WTC11 (cell line): Measurements from ENCODE around the gene LZIC. TPM values are rescaled to one million over a fixed set of nuclear protein-coding genes. Genes with fewer than 3 reads are reported as not detected.

Source experiments
- ATAC-seq: fragments of 200-7000 bp; cut with Tn5 transposase; 2 replicates; pipeline ENCODE4 v1.10.0; 2021; ENCODE audit warnings: mild to moderate bottlenecking, moderate library complexity
- CTCF ChIA-PET: fragments of 300-600 bp; sonication (Branson Sonifier 250); formaldehyde crosslinking; loops from one replicate; lab custom pipeline; 2021; ENCODE audit warnings: antibody characterized with exemption; lab: Charles Lee
- POLR2A ChIA-PET: fragments of 350-600 bp; sonication (Branson Sonifier 250); formaldehyde crosslinking; loops from one replicate; lab custom pipeline; 2021; ENCODE audit warnings: antibody characterized with exemption; lab: Charles Lee
- DNase-seq: peaks from one replicate; pipeline ENCODE4 v3.0.0; 2021; ENCODE audit warnings: low spot score
- H3K27ac Mint-ChIP-seq: 2 replicates; pipeline ENCODE4 v1.8.0; 2021; ENCODE audit warnings: mixed read lengths
- H3K27me3 Mint-ChIP-seq: 2 replicates; pipeline ENCODE4 v1.8.0; 2021; ENCODE audit warnings: low read depth, mild to moderate bottlenecking, moderate library complexity, mixed read lengths
- H3K36me3 Mint-ChIP-seq: 2 replicates; pipeline ENCODE4 v1.8.0; 2021; ENCODE audit warnings: mixed read lengths
- H3K4me1 Mint-ChIP-seq: 2 replicates; pipeline ENCODE4 v1.8.0; 2022; ENCODE audit warnings: mixed read lengths
- H3K4me3 Mint-ChIP-seq: 2 replicates; pipeline ENCODE4 v1.8.0; 2021; ENCODE audit warnings: mild to moderate bottlenecking, moderate library complexity, mixed read lengths
- H3K9me3 Mint-ChIP-seq: 2 replicates; pipeline ENCODE4 v1.8.0; 2021; ENCODE audit warnings: mixed read lengths
- CREB1 ChIP-seq: sonication (generic); formaldehyde crosslinking; IDR thresholded peaks from 2 replicates; pipeline ENCODE4 v1.8.0; 2023; ENCODE audit warnings: mild to moderate bottlenecking, missing genetic modification reagents
- E2F4 ChIP-seq: sonication (generic); formaldehyde crosslinking; IDR thresholded peaks from 2 replicates; pipeline ENCODE4 v1.8.1; 2022; ENCODE audit warnings: low read depth, mild to moderate bottlenecking, moderate library complexity, missing genetic modification reagents, borderline replicate concordance
- ESRRA ChIP-seq: sonication (generic); formaldehyde crosslinking; IDR thresholded peaks from 2 replicates; pipeline ENCODE4 v1.8.1; 2022; ENCODE audit warnings: mild to moderate bottlenecking, missing genetic modification reagents, borderline replicate concordance
- GRHL2 ChIP-seq: fragments of 250-450 bp; sonication (Bioruptor Pico); IDR thresholded peaks from 2 replicates; pipeline ENCODE4 v1.8.0; 2022; ENCODE audit warnings: mild to moderate bottlenecking, moderate library complexity; ENCODE audit not compliant: insufficient replicate concordance, severe bottlenecking
- IRF2 ChIP-seq: sonication (generic); formaldehyde crosslinking; IDR thresholded peaks from 2 replicates; pipeline ENCODE4 v1.8.0; 2022; ENCODE audit warnings: low read depth, missing genetic modification reagents, borderline replicate concordance
- JUN ChIP-seq: sonication (generic); formaldehyde crosslinking; IDR thresholded peaks from 2 replicates; pipeline ENCODE4 v1.8.0; 2023; ENCODE audit warnings: mild to moderate bottlenecking, missing genetic modification reagents
- KAT7 ChIP-seq: sonication (generic); formaldehyde crosslinking; IDR thresholded peaks from 2 replicates; pipeline ENCODE4 v1.8.1; 2023; ENCODE audit warnings: missing genetic modification reagents, mild to moderate bottlenecking, borderline replicate concordance
- NR1H2 ChIP-seq: sonication (generic); formaldehyde crosslinking; IDR thresholded peaks from 2 replicates; pipeline ENCODE4 v1.9.0; 2021; ENCODE audit warnings: mild to moderate bottlenecking, moderate library complexity, missing genetic modification reagents
- NR3C1 ChIP-seq: sonication (generic); formaldehyde crosslinking; conservative IDR thresholded peaks from 2 replicates; pipeline ENCODE4 v1.8.1; 2023; ENCODE audit warnings: low read depth, mild to moderate bottlenecking, missing genetic modification reagents
- PRDM15 ChIP-seq: sonication (generic); formaldehyde crosslinking; IDR thresholded peaks from 2 replicates; pipeline ENCODE4 v1.8.0; 2022; ENCODE audit warnings: missing genetic modification reagents
- RORB ChIP-seq: fragments of 250-450 bp; sonication (Bioruptor Pico); IDR thresholded peaks from 2 replicates; pipeline ENCODE4 v1.9.0; 2021; ENCODE audit warnings: mild to moderate bottlenecking
- SMAD3 ChIP-seq: sonication (generic); formaldehyde crosslinking; IDR thresholded peaks from 2 replicates; pipeline ENCODE4 v1.8.0; 2022; ENCODE audit warnings: missing genetic modification reagents, mild to moderate bottlenecking, borderline replicate concordance
- TCF7 ChIP-seq: sonication (generic); formaldehyde crosslinking; IDR thresholded peaks from 2 replicates; pipeline ENCODE4 v1.8.0; 2022; ENCODE audit warnings: mild to moderate bottlenecking, low read depth, missing genetic modification reagents, moderate library complexity
- TEAD4 ChIP-seq: sonication (generic); formaldehyde crosslinking; IDR thresholded peaks from 2 replicates; pipeline ENCODE4 v1.8.0; 2022; ENCODE audit warnings: mild to moderate bottlenecking, missing genetic modification reagents
- USF1 ChIP-seq: sonication (generic); formaldehyde crosslinking; IDR thresholded peaks from 2 replicates; pipeline ENCODE4 v1.8.0; 2022; ENCODE audit warnings: mild to moderate bottlenecking, missing genetic modification reagents
- ZNF232 ChIP-seq: sonication (generic); formaldehyde crosslinking; IDR thresholded peaks from 2 replicates; pipeline ENCODE4 v1.8.0; 2022; ENCODE audit warnings: mild to moderate bottlenecking, missing genetic modification reagents
- ZNF281 ChIP-seq: sonication (generic); formaldehyde crosslinking; IDR thresholded peaks from 2 replicates; pipeline ENCODE4 v1.8.0; 2023; ENCODE audit warnings: mild to moderate bottlenecking, missing genetic modification reagents
- ZNF671 ChIP-seq: fragments of 250-450 bp; sonication (Bioruptor Pico); IDR thresholded peaks from 2 replicates; pipeline ENCODE4 v1.8.0; 2021; ENCODE audit warnings: mild to moderate bottlenecking
- total RNA-seq: library from RNA; stranded (reverse); gene quantifications from 3 replicates; pipeline ENCODE4 v1.2.3, GENCODE V29; 2021
- TF ChIP-seq, protein P1 (sequence below): sonication (generic); formaldehyde crosslinking; IDR thresholded peaks from 2 replicates; pipeline ENCODE4 v1.8.1; 2022; ENCODE audit warnings: mild to moderate bottlenecking, missing genetic modification reagents, moderate library complexity, borderline replicate concordance
- TF ChIP-seq, protein P2 (sequence below): fragments of 250-450 bp; sonication (Bioruptor Pico); IDR thresholded peaks from 2 replicates; pipeline ENCODE4 v2.1.2; 2022; ENCODE audit warnings: mild to moderate bottlenecking, moderate library complexity
- TF ChIP-seq, protein P3 (sequence below): sonication (generic); formaldehyde crosslinking; IDR thresholded peaks from 2 replicates; pipeline ENCODE4 v1.8.1; 2022; ENCODE audit warnings: low read depth, missing genetic modification reagents, borderline replicate concordance

The LZIC gene
- total RNA-seq, 1 experiment from 2014 or later = 16.9 TPM

DNA sequence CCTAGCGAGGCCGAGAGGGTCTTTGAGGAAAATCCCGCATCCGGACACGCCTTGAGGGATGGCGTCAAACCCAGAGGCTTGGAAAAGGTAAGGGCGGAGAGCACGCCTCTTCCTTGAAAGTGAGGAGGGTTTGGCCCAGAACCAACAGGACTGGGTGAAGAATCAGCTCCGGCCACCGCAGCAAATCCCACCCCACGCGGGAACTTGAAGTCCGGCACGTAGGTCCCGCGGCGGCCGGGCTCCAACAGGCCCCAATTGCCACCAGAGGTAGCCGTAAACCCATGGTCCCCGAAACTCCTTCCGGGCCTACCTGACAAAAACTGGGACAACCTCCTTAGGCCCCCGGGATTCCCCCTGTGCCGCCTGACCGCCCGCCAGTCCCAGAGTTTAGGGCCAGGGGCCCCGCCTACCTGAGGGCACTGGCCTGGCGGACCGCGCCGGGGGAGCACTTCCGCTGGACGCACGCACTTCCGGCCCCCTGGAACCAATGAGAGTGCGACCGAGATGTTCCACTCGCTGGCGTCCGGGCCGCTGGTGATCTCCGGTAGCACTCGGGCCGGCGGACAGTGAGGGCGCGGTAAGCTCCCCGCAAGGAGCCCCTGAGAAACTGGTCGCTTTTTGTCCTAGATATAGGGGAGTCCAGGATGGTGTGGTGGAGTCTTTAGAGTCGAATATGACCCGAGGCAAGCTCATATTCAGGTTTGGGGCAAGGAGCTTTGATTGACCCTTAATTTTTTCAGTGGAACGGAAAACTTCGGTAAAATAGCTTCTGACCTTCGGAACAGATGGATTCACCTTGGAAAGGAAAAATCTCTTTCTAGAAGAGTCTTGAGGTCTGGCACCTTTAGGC lies at the start of gene LZIC, which contains the start of gene NMNAT1 (continued):
- TF ChIP-seq RORB (CRISPR knock-in tag) = no peak
- no peak for TF ChIP-seq GRHL2 (CRISPR knock-in tag)
- TF ChIP-seq NR1H2 (CRISPR knock-in tag) = no peak
- TF ChIP-seq, protein P1, sequence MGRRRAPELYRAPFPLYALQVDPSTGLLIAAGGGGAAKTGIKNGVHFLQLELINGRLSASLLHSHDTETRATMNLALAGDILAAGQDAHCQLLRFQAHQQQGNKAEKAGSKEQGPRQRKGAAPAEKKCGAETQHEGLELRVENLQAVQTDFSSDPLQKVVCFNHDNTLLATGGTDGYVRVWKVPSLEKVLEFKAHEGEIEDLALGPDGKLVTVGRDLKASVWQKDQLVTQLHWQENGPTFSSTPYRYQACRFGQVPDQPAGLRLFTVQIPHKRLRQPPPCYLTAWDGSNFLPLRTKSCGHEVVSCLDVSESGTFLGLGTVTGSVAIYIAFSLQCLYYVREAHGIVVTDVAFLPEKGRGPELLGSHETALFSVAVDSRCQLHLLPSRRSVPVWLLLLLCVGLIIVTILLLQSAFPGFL = no peak
- peak; percentile 77; the same call in 1 of the 2 replicates for TF ChIP-seq CREB1
- TF ChIP-seq IRF2 (CRISPR knock-in tag) = no peak

GRCh38 chr1:9992910-9993309 lies 49.7 kb upstream of the LZIC start:
- POLR2A ChIA-PET = no interaction called here
- Mint-ChIP-seq H3K9me3 (no peaks in the 10 kb centered on the region), H3K27me3 (peaks cover 37% of the 10 kb centered on the region), H3K4me3 (no peak overlapping the region), H3K4me1 (peaks cover 4% of the 10 kb centered on the region; the same call in 1 of the 2 replicates), H3K36me3 (no peaks in the 10 kb centered on the region), H3K27ac (no peak overlapping the region)
- ATAC-seq = no peak
- CTCF ChIA-PET = no interaction called here
- no peak for DNase-seq
- TF ChIP-seq TCF7 (CRISPR knock-in tag) (no peak), ZNF671 (no peak), ZNF232 (CRISPR knock-in tag) (no peak), JUN (no peak), SMAD3 (CRISPR knock-in tag) (no peak), PRDM15 (CRISPR knock-in tag) (no peak), USF1 (CRISPR knock-in tag) (no peak), ESRRA (CRISPR knock-in tag) (no peak), KAT7 (CRISPR knock-in tag) (no peak), E2F4 (CRISPR knock-in tag) (no peak), TEAD4 (CRISPR knock-in tag) (no peak), NR3C1 (no peak), ZNF281 (CRISPR knock-in tag) (no peak)
- TF ChIP-seq, protein P2, sequence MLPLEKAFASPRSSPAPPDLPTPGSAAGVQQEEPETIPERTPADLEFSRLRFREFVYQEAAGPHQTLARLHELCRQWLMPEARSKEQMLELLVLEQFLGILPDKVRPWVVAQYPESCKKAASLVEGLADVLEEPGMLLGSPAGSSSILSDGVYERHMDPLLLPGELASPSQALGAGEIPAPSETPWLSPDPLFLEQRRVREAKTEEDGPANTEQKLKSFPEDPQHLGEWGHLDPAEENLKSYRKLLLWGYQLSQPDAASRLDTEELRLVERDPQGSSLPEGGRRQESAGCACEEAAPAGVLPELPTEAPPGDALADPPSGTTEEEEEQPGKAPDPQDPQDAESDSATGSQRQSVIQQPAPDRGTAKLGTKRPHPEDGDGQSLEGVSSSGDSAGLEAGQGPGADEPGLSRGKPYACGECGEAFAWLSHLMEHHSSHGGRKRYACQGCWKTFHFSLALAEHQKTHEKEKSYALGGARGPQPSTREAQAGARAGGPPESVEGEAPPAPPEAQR (CRISPR knock-in tag) = no peak
- TF ChIP-seq, protein P3, sequence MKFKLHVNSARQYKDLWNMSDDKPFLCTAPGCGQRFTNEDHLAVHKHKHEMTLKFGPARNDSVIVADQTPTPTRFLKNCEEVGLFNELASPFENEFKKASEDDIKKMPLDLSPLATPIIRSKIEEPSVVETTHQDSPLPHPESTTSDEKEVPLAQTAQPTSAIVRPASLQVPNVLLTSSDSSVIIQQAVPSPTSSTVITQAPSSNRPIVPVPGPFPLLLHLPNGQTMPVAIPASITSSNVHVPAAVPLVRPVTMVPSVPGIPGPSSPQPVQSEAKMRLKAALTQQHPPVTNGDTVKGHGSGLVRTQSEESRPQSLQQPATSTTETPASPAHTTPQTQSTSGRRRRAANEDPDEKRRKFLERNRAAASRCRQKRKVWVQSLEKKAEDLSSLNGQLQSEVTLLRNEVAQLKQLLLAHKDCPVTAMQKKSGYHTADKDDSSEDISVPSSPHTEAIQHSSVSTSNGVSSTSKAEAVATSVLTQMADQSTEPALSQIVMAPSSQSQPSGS (CRISPR knock-in tag) = no peak
